SK-N-SH (cell line): ENCODE results near the gene ARHGEF4. TPM values are rescaled to one million over a fixed set of nuclear protein-coding genes. Genes with fewer than 3 reads are reported as not detected.

Experiments
- CTCF ChIA-PET: fragments of 300-600, 350-600 bp; formaldehyde crosslinking; extraction: SDS; loops from one replicate; lab custom pipeline; 2021; lab: Yijun Ruan, JAX
- POLR2A ChIA-PET: fragments of 350-600 bp; sonication (Branson Sonifier 250); formaldehyde crosslinking; extraction: SDS; loops from one replicate; lab custom pipeline; 2020; ENCODE audit warnings: antibody characterized with exemption, inconsistent platforms; lab: Yijun Ruan, JAX
- DNase-seq: peaks from one replicate; pipeline ENCODE4 v3.0.0; 2012
- H2AFZ ChIP-seq: fragments of 200-600 bp; sonication (generic); 2 replicates; pipeline ENCODE4 v1.8.1; 2016; ENCODE audit warnings: antibody characterized with exemption, mild to moderate bottlenecking, low read depth
- H3F3A ChIP-seq: fragments of 200-600 bp; sonication (generic); replicated peaks from 2 replicates; pipeline ENCODE3; 2016; ENCODE audit warnings: antibody characterized with exemption, mild to moderate bottlenecking; ENCODE audit not compliant: insufficient read depth
- H3K27ac ChIP-seq, 2 experiments: fragments of 200-500 bp in 1 of 2; fragments of 200-600 bp in 1 of 2; sonication (Bioruptor generic) in 1 of 2; sonication (generic), shearing (Covaris generic) in 1 of 2; 2 replicates each; pipeline versions ENCODE4 v1.5.1 to v1.6.1; 2014 to 2016; ENCODE audit warnings: low read depth in 2 of 2, inconsistent platforms in 1 of 2, low read length in 1 of 2, mild to moderate bottlenecking in 1 of 2, mixed read lengths in 1 of 2
- H3K27me3 ChIP-seq: fragments of 200-600 bp; sonication (generic), shearing (Covaris generic); 2 replicates; pipeline ENCODE4 v1.6.1; 2016; ENCODE audit warnings: mixed run types; ENCODE audit not compliant: insufficient read depth
- H3K36me3 ChIP-seq, 2 experiments: fragments of 200-500 bp in 1 of 2; fragments of 200-600 bp in 1 of 2; sonication (Bioruptor generic) in 1 of 2; sonication (generic) in 1 of 2; replicated peaks in 1 of 2; 2 replicates each; pipeline versions ENCODE3 to v1.5.1; 2014 to 2016; ENCODE audit warnings: low read length in 1 of 2, mild to moderate bottlenecking in 1 of 2; ENCODE audit not compliant: insufficient read depth in 2 of 2, control insufficient read depth in 1 of 2
- H3K4me1 ChIP-seq, 2 experiments: fragments of 200-500 bp in 1 of 2; fragments of 200-600 bp in 1 of 2; sonication (Bioruptor generic) in 1 of 2; sonication (generic), shearing (Covaris generic) in 1 of 2; 2 replicates each; pipeline versions ENCODE4 v1.5.1 to v1.6.1; 2014 to 2016; ENCODE audit warnings: low read depth in 1 of 2, low read length in 1 of 2, mixed run types in 1 of 2; ENCODE audit not compliant: insufficient read depth in 2 of 2, control insufficient read depth in 1 of 2
- H3K4me2 ChIP-seq: fragments of 200-600 bp; sonication (generic), shearing (Covaris generic); 2 replicates; pipeline ENCODE4 v1.6.1; 2017; ENCODE audit warnings: mixed run types
- H3K4me3 ChIP-seq, 2 experiments: fragments of 200-500 bp in 1 of 2; fragments of 200-600 bp in 1 of 2; sonication (Bioruptor generic) in 1 of 2; sonication (generic), shearing (Covaris generic) in 1 of 2; 2 replicates each; pipeline versions ENCODE4 v1.5.1 to v1.8.1; 2014 to 2016; ENCODE audit warnings: low read depth in 2 of 2, inconsistent platforms in 1 of 2, low read length in 1 of 2, mild to moderate bottlenecking in 1 of 2, mixed read lengths in 1 of 2, moderate library complexity in 1 of 2
- H3K79me2 ChIP-seq: fragments of 200-600 bp; sonication (generic); 2 replicates; pipeline ENCODE4 v1.8.1; 2017; ENCODE audit warnings: mild to moderate bottlenecking; ENCODE audit not compliant: insufficient read depth
- H3K9ac ChIP-seq: fragments of 200-600 bp; sonication (generic); 2 replicates; pipeline ENCODE4 v1.6.1; 2017; ENCODE audit warnings: mixed run types
- H3K9me2 ChIP-seq: fragments of 200-600 bp; sonication (generic); 2 replicates; pipeline ENCODE4 v1.6.1; 2017; ENCODE audit warnings: mixed run types
- H3K9me3 ChIP-seq: fragments of 200-600 bp; sonication (generic); 2 replicates; pipeline ENCODE4 v1.6.1; 2017; ENCODE audit warnings: mixed run types, mild to moderate bottlenecking, moderate library complexity
- H4K20me1 ChIP-seq: fragments of 200-600 bp; sonication (generic); 2 replicates; pipeline ENCODE4 v1.6.1; 2017; ENCODE audit warnings: mild to moderate bottlenecking, mixed run types; ENCODE audit not compliant: insufficient read depth
- CHD2 ChIP-seq: fragments of 150-350 bp; IDR thresholded peaks from 2 replicates; pipeline ENCODE4 v1.6.1; 2018; ENCODE audit warnings: low read length; ENCODE audit not compliant: partially characterized antibody
- ELF1 ChIP-seq: IDR thresholded peaks from 2 replicates; pipeline ENCODE4 v1.4.0; 2012
- EP300 ChIP-seq, 2 experiments: IDR thresholded peaks; 2 replicates each; pipeline versions ENCODE4 v1.4.0 to v1.6.1; 2012; ENCODE audit warnings: borderline replicate concordance in 1 of 2, low read depth in 1 of 2, low read length in 1 of 2
- FOXJ3 ChIP-seq: sonication (generic); formaldehyde crosslinking; IDR thresholded peaks from 2 replicates; pipeline ENCODE4 v1.5.1; 2020; ENCODE audit warnings: mild to moderate bottlenecking, missing genetic modification reagents
- FOXM1 ChIP-seq: IDR thresholded peaks from 2 replicates; pipeline ENCODE4 v1.4.0; 2012; ENCODE audit warnings: low read depth, mild to moderate bottlenecking
- GATA2 ChIP-seq: sonication (generic); formaldehyde crosslinking; IDR thresholded peaks from 2 replicates; pipeline ENCODE4 v1.5.0; 2020; ENCODE audit warnings: mild to moderate bottlenecking, missing genetic modification reagents
- JUND ChIP-seq: IDR thresholded peaks from 2 replicates; pipeline ENCODE4 v1.4.0; 2012
- MAX ChIP-seq: IDR thresholded peaks from 2 replicates; pipeline ENCODE4 v1.4.0; 2012; ENCODE audit warnings: low read depth
- MEF2A ChIP-seq: IDR thresholded peaks from 2 replicates; pipeline ENCODE4 v1.4.0; 2012; ENCODE audit warnings: low read depth, borderline replicate concordance
- MXI1 ChIP-seq: IDR thresholded peaks from 2 replicates; pipeline ENCODE4 v1.6.1; 2012; ENCODE audit warnings: mild to moderate bottlenecking, low read depth, low read length, improper control_type of control experiment
- NRF1 ChIP-seq: IDR thresholded peaks from 2 replicates; pipeline ENCODE4 v1.6.1; 2012; ENCODE audit warnings: low read depth, mild to moderate bottlenecking, low read length
- POLR2AphosphoS5 ChIP-seq: IDR thresholded peaks from 2 replicates; pipeline ENCODE4 v1.6.1; 2012; ENCODE audit warnings: low read depth, low read length
- RCOR1 ChIP-seq: fragments of 150-350 bp; IDR thresholded peaks from 2 replicates; pipeline ENCODE4 v1.6.1; 2017; ENCODE audit warnings: antibody characterized with exemption, low read length
- RFX5 ChIP-seq: IDR thresholded peaks from 2 replicates; pipeline ENCODE4 v1.6.1; 2012; ENCODE audit warnings: mild to moderate bottlenecking, improper control_type of control experiment, low read length
- RXRA ChIP-seq: IDR thresholded peaks from 2 replicates; pipeline ENCODE4 v1.4.0; 2012; ENCODE audit warnings: low read depth, mild to moderate bottlenecking, borderline replicate concordance
- SIN3A ChIP-seq: IDR thresholded peaks from 2 replicates; pipeline ENCODE4 v1.6.1; 2012; ENCODE audit warnings: low read depth, mild to moderate bottlenecking, low read length, moderate library complexity, borderline replicate concordance
- SMC3 ChIP-seq: IDR thresholded peaks from 2 replicates; pipeline ENCODE4 v1.6.1; 2012; ENCODE audit warnings: low read depth, low read length, improper control_type of control experiment
- TCF12 ChIP-seq: IDR thresholded peaks from 2 replicates; pipeline ENCODE4 v1.4.0; 2012
- TEAD4 ChIP-seq: IDR thresholded peaks from 2 replicates; pipeline ENCODE4 v1.4.0; 2012; ENCODE audit warnings: mild to moderate bottlenecking, borderline replicate concordance; ENCODE audit not compliant: insufficient read depth
- YY1 ChIP-seq: IDR thresholded peaks from 2 replicates; pipeline ENCODE4 v1.4.0; 2012; ENCODE audit warnings: low read depth, mild to moderate bottlenecking
- WGBS: methylation state at CpG from one replicate; pipeline ENCODE4 v1.1.6; 2017; ENCODE audit warnings: low lambda C conversion rate; 5-methylcytosine and 5-hydroxymethylcytosine counted together
- polyA plus RNA-seq, 3 experiments: library from polyadenylated mRNA; depleted of rRNA; stranded (reverse); fragments of >200 nt; gene quantifications; 2 replicates each; pipeline ENCODE4 v1.2.3, GENCODE V29; 2012
- TF ChIP-seq, protein P1 (sequence below): fragments of 200-600 bp; sonication (generic); IDR thresholded peaks from 2 replicates; pipeline ENCODE4 v1.6.1; 2017; ENCODE audit warnings: antibody characterized with exemption, mild to moderate bottlenecking, moderate library complexity
- TF ChIP-seq, protein P2 (sequence below): fragments of 150-350 bp; IDR thresholded peaks from 2 replicates; pipeline ENCODE4 v1.6.1; 2017; ENCODE audit warnings: antibody characterized with exemption, low read length, low read depth, borderline replicate concordance

ARHGEF4 gene
- polyA plus RNA-seq, 1 of the 3 experiments (the other 2 are of a cell fraction): 2.3 TPM

GRCh38 chr2:130790804-130791616 lies 45.7 kb upstream of the ARHGEF4 start:
- CTCF ChIA-PET: interaction anchor here (1.4 to 1.5 kb wide), 2 partner anchors 82 to 129 kb away, joined by 3 read pairs; no protein-coding TSS in a partner anchor
- Histone ChIP-seq H3K4me2 (no peak overlapping the region), H3K27ac (no peak overlapping the region), H3K4me3 (no peak overlapping the region), H4K20me1 (no peaks in the 10 kb centered on the region), H3K9ac (no peak overlapping the region), H2AFZ (no peak overlapping the region), H3K9me3 (no peaks in the 10 kb centered on the region), H3K4me1 (no peaks in the 10 kb centered on the region), H3K79me2 (no peaks in the 10 kb centered on the region), H3K36me3 (no peaks in the 10 kb centered on the region), H3F3A (no peaks in the 10 kb centered on the region), H3K27me3 (no peaks in the 10 kb centered on the region), H3K9me2 (no peaks in the 10 kb centered on the region)
- no peak for DNase-seq
- WGBS: 50% methylated on average over 4 of the region's 9 CpGs
- TF ChIP-seq POLR2AphosphoS5 (no peak), FOXJ3 (CRISPR knock-in tag) (no peak), RXRA (no peak), CHD2 (no peak)
- TF ChIP-seq, protein P1, sequence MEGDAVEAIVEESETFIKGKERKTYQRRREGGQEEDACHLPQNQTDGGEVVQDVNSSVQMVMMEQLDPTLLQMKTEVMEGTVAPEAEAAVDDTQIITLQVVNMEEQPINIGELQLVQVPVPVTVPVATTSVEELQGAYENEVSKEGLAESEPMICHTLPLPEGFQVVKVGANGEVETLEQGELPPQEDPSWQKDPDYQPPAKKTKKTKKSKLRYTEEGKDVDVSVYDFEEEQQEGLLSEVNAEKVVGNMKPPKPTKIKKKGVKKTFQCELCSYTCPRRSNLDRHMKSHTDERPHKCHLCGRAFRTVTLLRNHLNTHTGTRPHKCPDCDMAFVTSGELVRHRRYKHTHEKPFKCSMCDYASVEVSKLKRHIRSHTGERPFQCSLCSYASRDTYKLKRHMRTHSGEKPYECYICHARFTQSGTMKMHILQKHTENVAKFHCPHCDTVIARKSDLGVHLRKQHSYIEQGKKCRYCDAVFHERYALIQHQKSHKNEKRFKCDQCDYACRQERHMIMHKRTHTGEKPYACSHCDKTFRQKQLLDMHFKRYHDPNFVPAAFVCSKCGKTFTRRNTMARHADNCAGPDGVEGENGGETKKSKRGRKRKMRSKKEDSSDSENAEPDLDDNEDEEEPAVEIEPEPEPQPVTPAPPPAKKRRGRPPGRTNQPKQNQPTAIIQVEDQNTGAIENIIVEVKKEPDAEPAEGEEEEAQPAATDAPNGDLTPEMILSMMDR: no peak
- TF ChIP-seq, protein P2, sequence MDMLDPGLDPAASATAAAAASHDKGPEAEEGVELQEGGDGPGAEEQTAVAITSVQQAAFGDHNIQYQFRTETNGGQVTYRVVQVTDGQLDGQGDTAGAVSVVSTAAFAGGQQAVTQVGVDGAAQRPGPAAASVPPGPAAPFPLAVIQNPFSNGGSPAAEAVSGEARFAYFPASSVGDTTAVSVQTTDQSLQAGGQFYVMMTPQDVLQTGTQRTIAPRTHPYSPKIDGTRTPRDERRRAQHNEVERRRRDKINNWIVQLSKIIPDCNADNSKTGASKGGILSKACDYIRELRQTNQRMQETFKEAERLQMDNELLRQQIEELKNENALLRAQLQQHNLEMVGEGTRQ: no peak
- POLR2A ChIA-PET: no interaction called here

DNA sequence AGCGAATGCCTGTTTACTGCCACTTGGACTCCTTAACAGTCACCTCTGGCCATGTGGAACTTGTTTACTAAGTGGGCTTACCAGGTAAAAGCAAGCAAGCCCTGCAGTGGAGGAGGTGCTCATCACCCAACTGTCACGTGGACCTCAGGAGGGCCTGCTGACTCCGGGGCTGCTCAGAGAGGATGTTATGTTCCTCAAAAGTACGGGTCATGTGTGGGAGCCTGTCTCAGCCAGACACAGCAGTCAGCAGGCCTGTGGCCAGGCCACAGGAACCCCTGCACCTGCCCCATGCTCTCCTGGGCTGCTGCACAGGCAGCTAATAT lies 45.1 kb upstream of the ARHGEF4 start:
- H3K36me3 ChIP-seq: no peaks in the 10 kb centered on the region
- H3K9me3 ChIP-seq: no peaks in the 10 kb centered on the region
- no peak overlapping the region for H3K4me3 ChIP-seq
- no peaks in the 10 kb centered on the region for H3K9me2 ChIP-seq
- 42% methylated on average over 3 of the region's 4 CpGs for WGBS
- H3K79me2 ChIP-seq: no peaks in the 10 kb centered on the region
- H3K27me3 ChIP-seq: no peaks in the 10 kb centered on the region
- no peak for DNase-seq
- no peaks in the 10 kb centered on the region for H3F3A ChIP-seq
- H3K27ac ChIP-seq: no peak overlapping the region
- no peak overlapping the region for H3K4me2 ChIP-seq
- POLR2A ChIA-PET: no interaction called here
- H2AFZ ChIP-seq: no peak overlapping the region
- no peaks in the 10 kb centered on the region for H4K20me1 ChIP-seq
- CTCF ChIA-PET: no interaction called here
- H3K4me1 ChIP-seq: no peaks in the 10 kb centered on the region
- H3K9ac ChIP-seq: no peak overlapping the region
- TF ChIP-seq POLR2AphosphoS5 (no peak), SMC3 (no peak), YY1 (no peak), ELF1 (no peak), TCF12 (no peak), RCOR1 (no peak), MEF2A (no peak), MAX (no peak), SIN3A (no peak), TEAD4 (no peak), GATA2 (CRISPR knock-in tag) (no peak), RFX5 (no peak), FOXM1 (no peak), JUND (no peak), NRF1 (no peak), MXI1 (no peak), EP300 (IDR thresholded peaks at IDR 0.05; ENCODE audit: borderline replicate concordance in 1 of 2, low read depth in 1 of 2, low read length in 1 of 2) (no peak)
